Nephron (organoid): ENCODE data around the gene N4BP2.
A peak's percentile ranks its signal among the peaks of the same experiment; 100 is the strongest.

ENCODE experiments used
- H3K27ac Mint-ChIP-seq, 3 experiments: 2 replicates each; pipeline ENCODE4 v1.8.0; 2020; ENCODE audit warnings: mixed read lengths in 3 of 3, mild to moderate bottlenecking in 2 of 3, moderate library complexity in 1 of 3
- H3K27me3 Mint-ChIP-seq: 2 replicates; pipeline ENCODE4 v1.8.0; 2021; ENCODE audit warnings: low read depth, mild to moderate bottlenecking, moderate library complexity, mixed read lengths
- H3K36me3 Mint-ChIP-seq: 2 replicates; pipeline ENCODE4 v1.8.0; 2020; ENCODE audit warnings: low read depth, mixed read lengths
- H3K4me1 Mint-ChIP-seq: 2 replicates; pipeline ENCODE4 v1.8.0; 2020; ENCODE audit warnings: mixed read lengths
- H3K4me3 Mint-ChIP-seq, 3 experiments: 2 replicates each; pipeline ENCODE4 v1.8.0; 2020; ENCODE audit warnings: mild to moderate bottlenecking in 3 of 3, mixed read lengths in 3 of 3, moderate library complexity in 2 of 3
- H3K9me3 Mint-ChIP-seq: 2 replicates; pipeline ENCODE4 v1.8.0; 2020; ENCODE audit warnings: mixed read lengths
- TF ChIP-seq, protein P1 (sequence below), 3 experiments: fragments of 200-600 bp; sonication (generic); IDR thresholded peaks; one replicate each; pipeline ENCODE4 v1.5.0; 2021; ENCODE audit warnings: antibody characterized with exemption in 3 of 3; ENCODE audit not compliant: unreplicated experiment in 3 of 3

The N4BP2 gene

GRCh38 chr4:40170588-40170987 is 113.9 kb downstream of the N4BP2 start:
- Mint-ChIP-seq H3K4me3 (no peak overlapping the region), H3K4me1 (no peaks in the 10 kb centered on the region), H3K27ac (no peak overlapping the region), H3K9me3 (peaks cover 17% of the 10 kb centered on the region), H3K36me3 (peaks cover 26% of the 10 kb centered on the region), H3K27me3 (no peaks in the 10 kb centered on the region)
- TF ChIP-seq, protein P1, sequence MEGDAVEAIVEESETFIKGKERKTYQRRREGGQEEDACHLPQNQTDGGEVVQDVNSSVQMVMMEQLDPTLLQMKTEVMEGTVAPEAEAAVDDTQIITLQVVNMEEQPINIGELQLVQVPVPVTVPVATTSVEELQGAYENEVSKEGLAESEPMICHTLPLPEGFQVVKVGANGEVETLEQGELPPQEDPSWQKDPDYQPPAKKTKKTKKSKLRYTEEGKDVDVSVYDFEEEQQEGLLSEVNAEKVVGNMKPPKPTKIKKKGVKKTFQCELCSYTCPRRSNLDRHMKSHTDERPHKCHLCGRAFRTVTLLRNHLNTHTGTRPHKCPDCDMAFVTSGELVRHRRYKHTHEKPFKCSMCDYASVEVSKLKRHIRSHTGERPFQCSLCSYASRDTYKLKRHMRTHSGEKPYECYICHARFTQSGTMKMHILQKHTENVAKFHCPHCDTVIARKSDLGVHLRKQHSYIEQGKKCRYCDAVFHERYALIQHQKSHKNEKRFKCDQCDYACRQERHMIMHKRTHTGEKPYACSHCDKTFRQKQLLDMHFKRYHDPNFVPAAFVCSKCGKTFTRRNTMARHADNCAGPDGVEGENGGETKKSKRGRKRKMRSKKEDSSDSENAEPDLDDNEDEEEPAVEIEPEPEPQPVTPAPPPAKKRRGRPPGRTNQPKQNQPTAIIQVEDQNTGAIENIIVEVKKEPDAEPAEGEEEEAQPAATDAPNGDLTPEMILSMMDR (IDR thresholded peaks at IDR 0.05; ENCODE audit: unreplicated experiment in 3 of 3), result no peak

- Mint-ChIP-seq H3K36me3 (peaks cover 4% of the 10 kb centered on the region), H3K27me3 (peaks cover 1% of the 10 kb centered on the region), H3K9me3 (peaks cover 2% of the 10 kb centered on the region), H3K4me1 (peaks cover 18% of the 10 kb centered on the region), H3K4me3 (no peak overlapping the region), H3K27ac (no peak overlapping the region)
- TF ChIP-seq, protein P1 (IDR thresholded peaks at IDR 0.05; ENCODE audit: unreplicated experiment in 3 of 3), result no peak
Observed at GRCh38 chr4:40173470-40173875, 116.8 kb downstream of the N4BP2 start.

GRCh38 chr4:40176602-40177001 is 120.0 kb downstream of the N4BP2 start:
- Mint-ChIP-seq H3K27ac (peak overlapping the region in 2 of 3 experiments; percentile 63 to 76), H3K4me3 (peak overlapping the region; percentile 2 to 46 (median 37)), H3K27me3 (peaks cover 6% of the 10 kb centered on the region), H3K36me3 (no peaks in the 10 kb centered on the region), H3K9me3 (no peaks in the 10 kb centered on the region), H3K4me1 (peaks cover 23% of the 10 kb centered on the region)
- TF ChIP-seq, protein P1 (IDR thresholded peaks at IDR 0.05; ENCODE audit: unreplicated experiment in 3 of 3), result no peak

DNA sequence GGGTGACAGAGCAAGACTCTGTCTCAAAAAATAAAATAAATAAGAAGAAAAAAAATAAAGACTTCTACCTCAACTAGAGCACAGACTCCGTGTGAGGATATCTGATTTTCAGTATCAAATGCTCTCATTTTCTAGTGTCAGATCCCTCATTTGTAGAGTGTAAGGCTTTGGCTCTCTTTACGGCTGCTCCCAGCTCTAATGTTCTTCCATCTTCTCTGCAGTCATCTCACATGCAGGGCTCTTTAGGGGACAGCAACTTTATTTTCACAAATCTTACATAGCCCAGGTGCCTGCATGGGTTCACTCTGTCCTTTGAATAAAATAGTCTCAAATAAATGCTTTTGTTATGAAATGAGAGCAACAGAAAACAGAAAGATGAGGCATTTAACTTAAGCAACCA is 120.9 kb downstream of the N4BP2 start:
- Mint-ChIP-seq H3K9me3 (no peaks in the 10 kb centered on the region), H3K27me3 (peaks cover 6% of the 10 kb centered on the region), H3K36me3 (no peaks in the 10 kb centered on the region), H3K4me3 (peak overlapping the region in 2 of 3 experiments; percentile 15 to 73), H3K27ac (peak overlapping the region; percentile 78 to 93 (median 81)), H3K4me1 (peaks cover 23% of the 10 kb centered on the region)
- TF ChIP-seq, protein P1 (IDR thresholded peaks at IDR 0.05; ENCODE audit: unreplicated experiment in 3 of 3), result no peak

DNA sequence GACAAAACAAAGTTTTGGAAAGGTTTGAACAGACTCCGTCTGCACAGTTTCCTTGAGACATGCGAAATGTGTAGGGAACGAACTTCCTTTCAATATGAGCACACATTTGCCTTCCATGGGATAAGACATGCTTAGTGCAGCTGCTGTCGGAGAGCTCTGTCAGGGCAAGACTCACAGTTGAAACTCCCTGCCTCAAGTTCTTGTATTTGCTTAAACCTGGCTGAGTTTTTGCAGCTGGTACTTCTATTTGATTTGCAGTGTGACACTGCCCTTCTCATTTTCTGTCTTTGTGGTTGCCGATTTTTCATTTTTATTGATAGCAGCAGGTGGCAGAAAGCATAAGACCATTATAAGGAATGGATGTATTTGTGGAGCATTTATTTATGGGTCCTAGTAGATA is 122.0 kb downstream of the N4BP2 start:
- TF ChIP-seq, protein P1 (IDR thresholded peaks at IDR 0.05; ENCODE audit: unreplicated experiment in 3 of 3), result no peak
- Mint-ChIP-seq H3K4me3 (peak overlapping the region in 2 of 3 experiments; percentile 56 to 73), H3K4me1 (peaks cover 23% of the 10 kb centered on the region), H3K36me3 (no peaks in the 10 kb centered on the region), H3K27ac (peak overlapping the region; percentile 78 to 93 (median 81)), H3K9me3 (no peaks in the 10 kb centered on the region), H3K27me3 (peaks cover 6% of the 10 kb centered on the region)

DNA sequence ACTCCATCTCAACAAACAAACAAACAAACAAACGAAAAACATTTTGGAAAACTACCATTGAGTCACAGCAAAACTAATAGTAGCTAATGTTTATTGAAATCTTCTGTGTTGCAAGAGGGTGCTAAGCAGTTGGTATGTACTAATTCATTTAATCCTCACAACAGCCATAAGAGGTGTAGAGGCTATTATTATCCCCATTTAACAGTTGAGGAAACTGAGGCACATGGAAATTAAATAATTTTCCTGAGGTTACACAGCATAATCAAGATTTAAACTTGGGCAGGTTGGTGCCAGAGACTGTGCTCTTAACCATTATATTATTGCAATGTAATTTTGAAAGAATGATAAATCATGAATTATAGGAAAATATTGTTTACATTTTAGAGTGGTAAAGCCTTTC is 122.7 kb downstream of the N4BP2 start:
- H3K4me1 Mint-ChIP-seq, result peaks cover 23% of the 10 kb centered on the region
- no peak overlapping the region for H3K4me3 Mint-ChIP-seq
- peaks cover 6% of the 10 kb centered on the region for H3K27me3 Mint-ChIP-seq
- H3K36me3 Mint-ChIP-seq, result no peaks in the 10 kb centered on the region
- no peaks in the 10 kb centered on the region for H3K9me3 Mint-ChIP-seq
- H3K27ac Mint-ChIP-seq, result no peak overlapping the region
- TF ChIP-seq, protein P1 (IDR thresholded peaks at IDR 0.05; ENCODE audit: unreplicated experiment in 3 of 3), result no peak
